Fibroblast of mammary gland (primary cell): ENCODE data around the gene BMERB1.
"Not testable (repeated sequence)": the region's sequence is repeated elsewhere in the genome, so short reads cannot be mapped to it uniquely, and the experiment has no call there.

Experiments used
- DNase-seq: peaks from one replicate; pipeline ENCODE4 v3.0.0-alpha.2; 2010; ENCODE audit warnings: low read depth
- H3K4me3 ChIP-seq: 2 replicates; pipeline ENCODE4 v1.5.1; 2011; ENCODE audit warnings: low read depth, mild to moderate bottlenecking, low read length, moderate library complexity; ENCODE audit not compliant: control insufficient read depth
- TF ChIP-seq, protein P1 (sequence below): conservative IDR thresholded peaks from 2 replicates; pipeline ENCODE4 v1.5.1; 2011; ENCODE audit warnings: low read depth, low read length, inconsistent platforms; ENCODE audit not compliant: control insufficient read depth, insufficient read depth

The BMERB1 gene

GRCh38 chr16:15422222-15422621, 12.2 kb upstream of the BMERB1 start:
- no peak overlapping the region for H3K4me3 ChIP-seq
- TF ChIP-seq, protein P1, sequence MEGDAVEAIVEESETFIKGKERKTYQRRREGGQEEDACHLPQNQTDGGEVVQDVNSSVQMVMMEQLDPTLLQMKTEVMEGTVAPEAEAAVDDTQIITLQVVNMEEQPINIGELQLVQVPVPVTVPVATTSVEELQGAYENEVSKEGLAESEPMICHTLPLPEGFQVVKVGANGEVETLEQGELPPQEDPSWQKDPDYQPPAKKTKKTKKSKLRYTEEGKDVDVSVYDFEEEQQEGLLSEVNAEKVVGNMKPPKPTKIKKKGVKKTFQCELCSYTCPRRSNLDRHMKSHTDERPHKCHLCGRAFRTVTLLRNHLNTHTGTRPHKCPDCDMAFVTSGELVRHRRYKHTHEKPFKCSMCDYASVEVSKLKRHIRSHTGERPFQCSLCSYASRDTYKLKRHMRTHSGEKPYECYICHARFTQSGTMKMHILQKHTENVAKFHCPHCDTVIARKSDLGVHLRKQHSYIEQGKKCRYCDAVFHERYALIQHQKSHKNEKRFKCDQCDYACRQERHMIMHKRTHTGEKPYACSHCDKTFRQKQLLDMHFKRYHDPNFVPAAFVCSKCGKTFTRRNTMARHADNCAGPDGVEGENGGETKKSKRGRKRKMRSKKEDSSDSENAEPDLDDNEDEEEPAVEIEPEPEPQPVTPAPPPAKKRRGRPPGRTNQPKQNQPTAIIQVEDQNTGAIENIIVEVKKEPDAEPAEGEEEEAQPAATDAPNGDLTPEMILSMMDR, result no peak
- DNase-seq, result no peak

DNA sequence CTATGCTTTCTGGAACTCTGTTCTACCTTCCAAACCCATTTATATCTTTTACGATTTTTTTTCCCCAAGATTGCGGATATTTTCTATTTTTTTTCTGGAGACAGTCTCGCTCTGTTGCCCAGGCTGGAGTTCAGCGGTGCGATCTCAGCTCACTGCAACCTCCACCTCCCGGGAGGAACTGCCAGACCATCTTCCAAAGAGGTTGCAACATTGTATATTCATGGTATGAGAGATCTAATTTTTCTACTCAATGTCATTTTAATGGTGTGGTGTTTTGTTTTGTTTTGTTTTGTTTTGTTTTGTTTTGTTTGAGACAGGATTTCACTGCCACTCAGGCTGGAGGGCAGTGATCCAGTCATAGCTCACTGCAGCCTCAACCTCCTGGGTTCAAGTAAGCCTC, 8.5 kb upstream of the BMERB1 start:
- no peak for DNase-seq
- TF ChIP-seq, protein P1, result no peak
- H3K4me3 ChIP-seq, result no peak overlapping the region

DNA sequence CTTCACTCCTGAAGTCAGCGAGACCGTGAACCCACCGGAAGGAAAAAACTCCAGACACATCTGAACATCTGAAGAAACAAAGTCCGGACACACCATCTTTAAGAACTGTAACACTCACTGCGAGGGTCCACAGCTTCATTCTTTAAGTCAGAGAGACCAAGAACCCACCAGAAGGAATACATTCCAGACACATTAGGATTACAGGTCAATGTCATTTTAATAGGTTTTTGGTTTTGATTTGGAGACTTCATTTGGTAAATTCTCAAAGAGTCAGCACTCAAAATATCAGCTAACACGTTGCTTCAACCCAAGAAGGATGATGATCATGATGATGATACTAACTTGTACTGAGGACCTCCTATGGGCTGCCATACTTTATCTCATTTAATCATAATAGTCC, 7.6 kb upstream of the BMERB1 start:
- no peak overlapping the region for H3K4me3 ChIP-seq
- TF ChIP-seq, protein P1, result no peak
- DNase-seq, result no peak

DNA sequence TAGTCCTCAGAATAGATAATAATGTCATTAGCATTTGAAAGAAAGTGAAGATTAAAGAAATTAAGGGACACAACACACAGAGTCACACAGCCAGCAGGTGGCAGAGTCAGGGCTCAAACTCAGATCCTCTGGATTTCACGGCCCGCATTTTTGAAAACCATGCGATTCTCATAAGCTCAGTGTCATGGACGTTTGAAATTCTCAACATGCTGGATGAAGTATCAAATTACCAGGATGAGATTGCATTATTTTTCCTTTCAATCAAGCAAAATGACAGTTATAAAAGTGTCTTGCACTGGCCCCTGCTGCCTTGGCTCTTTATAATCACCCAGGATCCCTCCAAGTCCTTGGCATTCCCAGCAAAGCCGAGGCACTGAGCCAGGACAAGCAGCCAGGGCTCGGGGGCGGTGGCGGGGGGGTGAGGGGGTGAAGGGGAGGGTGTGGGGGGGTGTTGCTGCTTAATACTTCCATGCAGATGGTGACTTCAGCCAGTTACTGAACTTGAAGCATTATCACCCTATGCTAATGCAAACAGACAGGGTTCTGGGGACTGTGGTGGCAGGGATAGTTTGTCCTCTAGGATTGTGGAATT, 6.6 kb upstream of the BMERB1 start:
- TF ChIP-seq, protein P1, result peak; percentile 81
- peak; percentile 85 for DNase-seq
- H3K4me3 ChIP-seq, result no peak overlapping the region

DNA sequence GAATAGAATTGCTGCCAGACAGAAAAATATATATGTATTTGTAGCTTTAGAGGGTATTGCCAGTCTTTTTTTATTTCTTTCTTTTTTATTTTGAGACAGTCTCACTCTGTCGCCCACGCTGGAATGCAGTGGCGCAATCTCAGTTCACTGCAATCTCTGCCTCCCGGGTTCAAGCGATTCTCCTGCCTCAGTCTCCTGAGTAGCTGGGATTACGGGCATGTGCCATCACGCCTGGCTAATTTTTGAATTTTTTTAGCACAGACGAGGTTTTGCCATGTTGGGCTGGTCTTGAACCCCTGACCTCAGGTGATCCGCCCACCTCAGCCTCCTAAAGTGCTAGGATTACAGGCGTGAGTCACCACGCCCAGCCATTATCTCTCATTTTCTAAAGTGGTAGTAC, 3.5 kb upstream of the BMERB1 start:
- not testable (repeated sequence) for DNase-seq, H3K4me3 ChIP-seq

DNA sequence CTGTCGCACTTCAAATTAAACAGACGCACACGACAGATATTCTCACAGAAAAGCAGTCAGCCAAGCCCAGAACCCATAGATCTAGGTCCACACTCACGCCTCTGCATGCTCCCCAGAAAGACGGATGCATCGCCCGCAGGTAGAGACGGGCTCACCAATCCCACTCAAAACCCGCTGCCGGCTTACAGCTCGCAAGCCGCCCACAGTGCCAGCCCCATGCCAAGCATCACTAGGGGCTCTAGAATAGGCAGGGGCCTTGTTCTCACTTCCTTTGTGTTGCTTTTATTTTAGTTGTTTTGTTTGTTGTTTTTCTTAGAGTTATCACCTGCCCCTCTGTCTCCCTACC, 336 bp upstream of the BMERB1 start:
- peak overlapping the region; percentile 83 for H3K4me3 ChIP-seq
- DNase-seq, result no peak
- TF ChIP-seq, protein P1, result no peak

- peak overlapping the region; percentile 83 for H3K4me3 ChIP-seq
- no peak for DNase-seq
- TF ChIP-seq, protein P1, result no peak
Observed at GRCh38 chr16:15435216-15435864, 952 bp downstream of the BMERB1 start.
